ENCODE results near the gene SCUBE1.

DNA sequence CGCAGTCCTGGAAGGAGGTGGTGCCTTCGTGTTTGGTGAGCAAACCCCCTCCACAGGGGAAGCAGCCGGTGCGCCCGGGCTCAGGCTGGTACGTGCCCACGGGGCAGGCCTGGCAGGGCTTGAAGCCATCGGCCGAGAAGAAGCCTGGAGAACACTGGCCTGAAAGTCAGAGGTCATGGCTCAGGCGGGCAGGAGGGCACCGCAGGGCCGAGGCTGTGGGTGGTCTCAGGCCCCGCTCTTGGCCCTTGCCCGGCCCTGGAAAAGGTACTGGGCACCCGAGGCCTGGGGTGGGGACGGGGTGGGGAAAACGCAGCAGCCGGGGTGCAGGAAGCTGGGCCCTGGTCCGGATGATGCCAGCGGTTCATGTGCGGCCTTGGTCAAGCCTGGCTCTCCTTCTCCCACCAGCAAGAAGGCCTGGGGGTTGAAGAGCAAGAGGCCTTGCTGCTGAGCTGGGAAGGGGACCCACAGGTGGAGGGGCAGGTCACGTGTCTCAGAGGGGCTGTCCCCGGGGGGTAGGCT, 130.7 kb downstream of the SCUBE1 start:
- TF ChIP-seq POLR2A (IDR thresholded peaks at IDR 0.05): no peak
- TF ChIP-seq, protein P1, sequence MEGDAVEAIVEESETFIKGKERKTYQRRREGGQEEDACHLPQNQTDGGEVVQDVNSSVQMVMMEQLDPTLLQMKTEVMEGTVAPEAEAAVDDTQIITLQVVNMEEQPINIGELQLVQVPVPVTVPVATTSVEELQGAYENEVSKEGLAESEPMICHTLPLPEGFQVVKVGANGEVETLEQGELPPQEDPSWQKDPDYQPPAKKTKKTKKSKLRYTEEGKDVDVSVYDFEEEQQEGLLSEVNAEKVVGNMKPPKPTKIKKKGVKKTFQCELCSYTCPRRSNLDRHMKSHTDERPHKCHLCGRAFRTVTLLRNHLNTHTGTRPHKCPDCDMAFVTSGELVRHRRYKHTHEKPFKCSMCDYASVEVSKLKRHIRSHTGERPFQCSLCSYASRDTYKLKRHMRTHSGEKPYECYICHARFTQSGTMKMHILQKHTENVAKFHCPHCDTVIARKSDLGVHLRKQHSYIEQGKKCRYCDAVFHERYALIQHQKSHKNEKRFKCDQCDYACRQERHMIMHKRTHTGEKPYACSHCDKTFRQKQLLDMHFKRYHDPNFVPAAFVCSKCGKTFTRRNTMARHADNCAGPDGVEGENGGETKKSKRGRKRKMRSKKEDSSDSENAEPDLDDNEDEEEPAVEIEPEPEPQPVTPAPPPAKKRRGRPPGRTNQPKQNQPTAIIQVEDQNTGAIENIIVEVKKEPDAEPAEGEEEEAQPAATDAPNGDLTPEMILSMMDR (IDR thresholded peaks at IDR 0.05): no peak
